Hepatocyte (in vitro differentiated cells): ENCODE measurements around the gene ANO1.

Experiments
- CTCF ChIP-seq: fragments of 200-600 bp; sonication (generic); IDR thresholded peaks from 2 replicates; pipeline ENCODE4 v1.5.1; 2016; ENCODE audit warnings: antibody characterized with exemption, mild to moderate bottlenecking; ENCODE audit not compliant: poor library complexity
- EZH2 ChIP-seq: fragments of 200-600 bp; sonication (generic); IDR thresholded peaks from 2 replicates; pipeline ENCODE4 v1.6.1; 2016; ENCODE audit warnings: antibody characterized with exemption, mild to moderate bottlenecking, borderline replicate concordance

- no peak for TF ChIP-seq CTCF
- TF ChIP-seq EZH2, result no peak
Observed at GRCh38 chr11:70210051-70210501, 132.0 kb downstream of the ANO1 start.
